Ishikawa (cell line): ENCODE results near the gene EEFSEC.
A peak's percentile ranks its signal among the peaks of the same experiment; 100 is the strongest.

Experiments used
- CEBPB ChIP-seq: IDR thresholded peaks from 2 replicates; pipeline ENCODE4 v1.6.1; 2012
- CREB1 ChIP-seq: IDR thresholded peaks from 2 replicates; pipeline ENCODE4 v1.6.1; 2012; ENCODE audit warnings: low read depth
- EP300 ChIP-seq: IDR thresholded peaks from 2 replicates; pipeline ENCODE4 v1.6.1; 2012; ENCODE audit warnings: borderline replicate concordance
- MAX ChIP-seq: IDR thresholded peaks from 2 replicates; pipeline ENCODE4 v1.6.1; 2012
- RAD21 ChIP-seq: IDR thresholded peaks from 2 replicates; pipeline ENCODE4 v1.6.1; 2012; ENCODE audit warnings: low read depth
- TAF1 ChIP-seq: IDR thresholded peaks from 2 replicates; pipeline ENCODE4 v1.6.1; 2012; ENCODE audit warnings: low read depth, mild to moderate bottlenecking
- TEAD4 ChIP-seq: IDR thresholded peaks from 2 replicates; pipeline ENCODE4 v1.6.1; 2012
- TF ChIP-seq, protein P1 (sequence below): IDR thresholded peaks from 2 replicates; pipeline ENCODE4 v1.6.1; 2012; ENCODE audit warnings: low read depth, mild to moderate bottlenecking
- TF ChIP-seq, protein P2 (sequence below): IDR thresholded peaks from 2 replicates; pipeline ENCODE4 v1.6.1; 2012

DNA sequence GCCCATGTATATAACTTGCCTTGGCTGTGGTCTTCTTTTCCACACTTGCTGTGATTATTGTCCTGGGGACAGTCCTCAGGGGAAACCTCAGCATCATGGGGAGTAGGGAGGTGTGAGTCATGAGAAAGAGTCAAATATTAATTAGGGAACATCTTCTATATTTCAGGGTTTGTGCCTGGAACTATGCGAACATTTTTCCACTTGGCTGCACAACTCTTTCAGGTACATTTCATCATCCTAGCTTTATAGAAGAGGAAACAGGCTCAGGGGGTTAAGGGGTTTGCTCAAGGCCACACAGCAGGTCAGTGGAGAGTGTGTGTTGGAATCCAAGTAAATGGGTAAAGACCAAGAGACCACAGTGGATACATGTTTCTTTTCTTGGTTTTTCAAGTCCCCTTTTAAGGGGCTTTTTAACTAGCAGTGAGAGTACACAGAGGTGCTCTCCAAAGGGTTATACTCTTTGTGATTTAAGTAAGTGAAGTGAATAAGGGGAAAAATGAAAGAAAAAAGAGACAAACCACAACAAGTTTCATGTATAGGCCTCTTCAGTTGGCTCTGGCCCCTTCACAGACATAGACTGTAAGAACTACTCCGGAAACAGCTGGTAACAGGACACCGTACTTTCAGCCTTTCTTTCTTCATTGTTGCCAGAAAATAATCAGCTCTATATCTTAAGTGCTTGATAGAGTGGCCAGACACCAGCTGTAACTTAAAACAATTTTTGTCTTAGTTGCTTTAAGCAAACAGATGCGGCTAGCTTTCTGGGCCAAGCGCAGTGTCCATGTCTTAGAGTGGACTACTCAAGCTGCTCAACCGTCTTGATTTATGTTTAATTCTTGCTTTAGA, 64.6 kb downstream of the EEFSEC start:
- TF ChIP-seq TAF1 (no peak), CEBPB (peak; percentile 76), TEAD4 (no peak), RAD21 (no peak), CREB1 (no peak), MAX (no peak), EP300 (no peak)
- TF ChIP-seq, protein P1, sequence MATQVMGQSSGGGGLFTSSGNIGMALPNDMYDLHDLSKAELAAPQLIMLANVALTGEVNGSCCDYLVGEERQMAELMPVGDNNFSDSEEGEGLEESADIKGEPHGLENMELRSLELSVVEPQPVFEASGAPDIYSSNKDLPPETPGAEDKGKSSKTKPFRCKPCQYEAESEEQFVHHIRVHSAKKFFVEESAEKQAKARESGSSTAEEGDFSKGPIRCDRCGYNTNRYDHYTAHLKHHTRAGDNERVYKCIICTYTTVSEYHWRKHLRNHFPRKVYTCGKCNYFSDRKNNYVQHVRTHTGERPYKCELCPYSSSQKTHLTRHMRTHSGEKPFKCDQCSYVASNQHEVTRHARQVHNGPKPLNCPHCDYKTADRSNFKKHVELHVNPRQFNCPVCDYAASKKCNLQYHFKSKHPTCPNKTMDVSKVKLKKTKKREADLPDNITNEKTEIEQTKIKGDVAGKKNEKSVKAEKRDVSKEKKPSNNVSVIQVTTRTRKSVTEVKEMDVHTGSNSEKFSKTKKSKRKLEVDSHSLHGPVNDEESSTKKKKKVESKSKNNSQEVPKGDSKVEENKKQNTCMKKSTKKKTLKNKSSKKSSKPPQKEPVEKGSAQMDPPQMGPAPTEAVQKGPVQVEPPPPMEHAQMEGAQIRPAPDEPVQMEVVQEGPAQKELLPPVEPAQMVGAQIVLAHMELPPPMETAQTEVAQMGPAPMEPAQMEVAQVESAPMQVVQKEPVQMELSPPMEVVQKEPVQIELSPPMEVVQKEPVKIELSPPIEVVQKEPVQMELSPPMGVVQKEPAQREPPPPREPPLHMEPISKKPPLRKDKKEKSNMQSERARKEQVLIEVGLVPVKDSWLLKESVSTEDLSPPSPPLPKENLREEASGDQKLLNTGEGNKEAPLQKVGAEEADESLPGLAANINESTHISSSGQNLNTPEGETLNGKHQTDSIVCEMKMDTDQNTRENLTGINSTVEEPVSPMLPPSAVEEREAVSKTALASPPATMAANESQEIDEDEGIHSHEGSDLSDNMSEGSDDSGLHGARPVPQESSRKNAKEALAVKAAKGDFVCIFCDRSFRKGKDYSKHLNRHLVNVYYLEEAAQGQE: no peak
- TF ChIP-seq, protein P2, sequence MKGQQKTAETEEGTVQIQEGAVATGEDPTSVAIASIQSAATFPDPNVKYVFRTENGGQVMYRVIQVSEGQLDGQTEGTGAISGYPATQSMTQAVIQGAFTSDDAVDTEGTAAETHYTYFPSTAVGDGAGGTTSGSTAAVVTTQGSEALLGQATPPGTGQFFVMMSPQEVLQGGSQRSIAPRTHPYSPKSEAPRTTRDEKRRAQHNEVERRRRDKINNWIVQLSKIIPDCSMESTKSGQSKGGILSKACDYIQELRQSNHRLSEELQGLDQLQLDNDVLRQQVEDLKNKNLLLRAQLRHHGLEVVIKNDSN: no peak
